ENCODE measurements around the gene CNTNAP4.

DNA sequence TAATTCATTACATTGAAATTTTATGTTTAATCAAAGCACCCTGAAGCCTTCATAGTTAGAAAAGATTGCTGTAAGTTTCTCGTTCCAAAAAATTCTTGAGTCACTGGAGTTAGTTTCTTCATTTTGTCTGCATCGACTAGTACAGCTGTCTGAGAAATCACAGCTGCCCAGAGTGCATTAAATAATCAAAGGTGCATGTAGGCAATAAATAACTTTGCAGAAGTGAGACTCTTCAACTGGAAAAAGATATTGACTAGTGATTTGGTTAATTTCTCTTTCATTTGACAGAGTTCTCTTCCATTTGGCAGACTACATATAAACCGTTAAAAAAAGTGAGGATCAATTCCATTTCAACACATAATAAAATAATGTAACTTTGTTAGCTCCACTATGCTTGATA, 234.0 kb downstream of the CNTNAP4 start:
- TF ChIP-seq LEF1 (IDR thresholded peaks at IDR 0.05; ENCODE audit: borderline replicate concordance) (no peak), SUZ12 (IDR thresholded peaks at IDR 0.05) (no peak)
